DOHH2 (cell line): Measurements from ENCODE around the gene STUB1.

Experiments used
- CTCF ChIP-seq: fragments of 200-600 bp; sonication (generic); IDR thresholded peaks from one replicate; pipeline ENCODE4 v1.5.1; 2014; ENCODE audit warnings: antibody characterized with exemption, mild to moderate bottlenecking, low read depth, low read length; ENCODE audit not compliant: poor library complexity, severe bottlenecking
- EZH2phosphoT487 ChIP-seq: fragments of 200-600 bp; sonication (generic); IDR thresholded peaks from 2 replicates; pipeline ENCODE4 v1.6.1; 2017; ENCODE audit warnings: borderline replicate concordance, mild to moderate bottlenecking, antibody characterized with exemption, low read length, moderate library complexity, mixed read lengths

GRCh38 chr16:644556-644955 lies 35.7 kb upstream of the STUB1 start:
- TF ChIP-seq CTCF (no peak), EZH2phosphoT487 (no peak)
